Loucy (cell line): Measurements from ENCODE around the gene HOXD4.

ENCODE experiments used
- H2AFZ ChIP-seq: fragments of 200-600 bp; sonication (generic); 2 replicates; pipeline ENCODE4 v1.6.0; 2016; ENCODE audit warnings: antibody characterized with exemption, mild to moderate bottlenecking, low read length, moderate library complexity
- H3F3A ChIP-seq: fragments of 200-600 bp; 2 replicates; pipeline ENCODE4 v1.6.0; 2016; ENCODE audit warnings: antibody characterized with exemption, low read depth, mild to moderate bottlenecking
- H3K27me3 ChIP-seq: fragments of 200-600 bp; sonication (generic); 2 replicates; pipeline ENCODE4 v1.6.1; 2014; ENCODE audit warnings: low read length, mild to moderate bottlenecking; ENCODE audit not compliant: insufficient read depth, poor library complexity, severe bottlenecking
- H3K36me3 ChIP-seq: fragments of 200-600 bp; sonication (generic); 2 replicates; pipeline ENCODE4 v1.6.1; 2016; ENCODE audit warnings: low read length; ENCODE audit not compliant: insufficient read depth
- H3K4me1 ChIP-seq: fragments of 200-600 bp; sonication (generic); 2 replicates; pipeline ENCODE4 v1.5.1; 2014; ENCODE audit warnings: low read length, mild to moderate bottlenecking; ENCODE audit not compliant: insufficient read depth, poor library complexity, severe bottlenecking
- H3K4me2 ChIP-seq: fragments of 200-600 bp; sonication (generic); 2 replicates; pipeline ENCODE4 v1.6.0; 2014; ENCODE audit warnings: antibody characterized with exemption, low read length, low read depth, mild to moderate bottlenecking; ENCODE audit not compliant: poor library complexity, severe bottlenecking
- H3K4me3 ChIP-seq: fragments of 200-600 bp; sonication (generic); 2 replicates; pipeline ENCODE4 v1.5.1; 2014; ENCODE audit warnings: low read length, mild to moderate bottlenecking, mixed read lengths; ENCODE audit not compliant: poor library complexity, severe bottlenecking
- H3K79me2 ChIP-seq: fragments of 200-600 bp; sonication (generic); 2 replicates; pipeline ENCODE4 v1.6.1; 2014; ENCODE audit warnings: low read length; ENCODE audit not compliant: insufficient read depth
- H3K9ac ChIP-seq: fragments of 200-600 bp; sonication (generic); 2 replicates; pipeline ENCODE4 v1.6.0; 2014; ENCODE audit warnings: mild to moderate bottlenecking, low read depth, low read length, moderate library complexity; ENCODE audit not compliant: poor library complexity, severe bottlenecking
- H3K9me2 ChIP-seq: fragments of 200-600 bp; sonication (generic); replicated peaks from 2 replicates; pipeline ENCODE4 v1.6.1; 2016; ENCODE audit warnings: low read depth, low read length, mixed read lengths
- H3K9me3 ChIP-seq: fragments of 200-600 bp; sonication (generic); 2 replicates; pipeline ENCODE4 v1.6.1; 2014; ENCODE audit warnings: mild to moderate bottlenecking, antibody characterized with exemption, low read length, low read depth; ENCODE audit not compliant: insufficient read depth
- H4K20me1 ChIP-seq: fragments of 200-600 bp; sonication (generic); 2 replicates; pipeline ENCODE4 v1.6.0; 2014; ENCODE audit warnings: antibody characterized with exemption, low read length, mild to moderate bottlenecking; ENCODE audit not compliant: insufficient read depth, poor library complexity, severe bottlenecking
- EZH2phosphoT487 ChIP-seq: fragments of 200-600 bp; IDR thresholded peaks from 2 replicates; pipeline ENCODE4 v1.6.1; 2018; ENCODE audit warnings: antibody characterized with exemption, mild to moderate bottlenecking, moderate library complexity, borderline replicate concordance
- TF ChIP-seq, protein P1 (sequence below): fragments of 200-600 bp; sonication (generic); conservative IDR thresholded peaks from 2 replicates; pipeline ENCODE4 v1.5.1; 2014; ENCODE audit warnings: mild to moderate bottlenecking, antibody characterized with exemption, low read length

HOXD4 gene

GRCh38 chr2:176115883-176116813 is 35.2 kb upstream of the HOXD4 start, which contains the start of gene HOXD10:
Gene HOXD10 (plus strand): TSS chr2:176116778. CDS start chr2:176116834, 56 bp downstream.
- Histone ChIP-seq H4K20me1 (no peaks in the 10 kb centered on the region), H3K79me2 (no peaks in the 10 kb centered on the region), H3F3A (0 out of 2 replicates have a peak, but pooled peaks cover 4% of the 10 kb centered on the region), H3K36me3 (no peaks in the 10 kb centered on the region), H3K9me2 (no peaks in the 10 kb centered on the region), H3K27me3 (peaks cover 77% of the 10 kb centered on the region), H2AFZ (no peak within 1 kb of the TSS), H3K4me3 (no peak within 1 kb of the TSS), H3K9ac (no peak within 1 kb of the TSS), H3K4me2 (no peak within 1 kb of the TSS), H3K4me1 (peaks cover 10% of the 10 kb centered on the region), H3K9me3 (no peaks in the 10 kb centered on the region)
- TF ChIP-seq, protein P1, sequence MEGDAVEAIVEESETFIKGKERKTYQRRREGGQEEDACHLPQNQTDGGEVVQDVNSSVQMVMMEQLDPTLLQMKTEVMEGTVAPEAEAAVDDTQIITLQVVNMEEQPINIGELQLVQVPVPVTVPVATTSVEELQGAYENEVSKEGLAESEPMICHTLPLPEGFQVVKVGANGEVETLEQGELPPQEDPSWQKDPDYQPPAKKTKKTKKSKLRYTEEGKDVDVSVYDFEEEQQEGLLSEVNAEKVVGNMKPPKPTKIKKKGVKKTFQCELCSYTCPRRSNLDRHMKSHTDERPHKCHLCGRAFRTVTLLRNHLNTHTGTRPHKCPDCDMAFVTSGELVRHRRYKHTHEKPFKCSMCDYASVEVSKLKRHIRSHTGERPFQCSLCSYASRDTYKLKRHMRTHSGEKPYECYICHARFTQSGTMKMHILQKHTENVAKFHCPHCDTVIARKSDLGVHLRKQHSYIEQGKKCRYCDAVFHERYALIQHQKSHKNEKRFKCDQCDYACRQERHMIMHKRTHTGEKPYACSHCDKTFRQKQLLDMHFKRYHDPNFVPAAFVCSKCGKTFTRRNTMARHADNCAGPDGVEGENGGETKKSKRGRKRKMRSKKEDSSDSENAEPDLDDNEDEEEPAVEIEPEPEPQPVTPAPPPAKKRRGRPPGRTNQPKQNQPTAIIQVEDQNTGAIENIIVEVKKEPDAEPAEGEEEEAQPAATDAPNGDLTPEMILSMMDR = no peak
- no peak for TF ChIP-seq EZH2phosphoT487

GRCh38 chr2:176117162-176117822 is 34.1 kb upstream of the HOXD4 start:
- Histone ChIP-seq H3K27me3 (peaks cover 72% of the 10 kb centered on the region), H3K9me3 (no peaks in the 10 kb centered on the region), H3K9ac (no peak overlapping the region), H3K36me3 (no peaks in the 10 kb centered on the region), H3K4me3 (no peak overlapping the region), H3F3A (0 out of 2 replicates have a peak, but pooled peaks cover 4% of the 10 kb centered on the region), H3K4me2 (no peak overlapping the region), H3K4me1 (peaks cover 10% of the 10 kb centered on the region), H3K9me2 (no peaks in the 10 kb centered on the region), H4K20me1 (no peaks in the 10 kb centered on the region), H3K79me2 (no peaks in the 10 kb centered on the region), H2AFZ (no peak overlapping the region)
- no peak for TF ChIP-seq EZH2phosphoT487
- TF ChIP-seq, protein P1 = no peak

DNA sequence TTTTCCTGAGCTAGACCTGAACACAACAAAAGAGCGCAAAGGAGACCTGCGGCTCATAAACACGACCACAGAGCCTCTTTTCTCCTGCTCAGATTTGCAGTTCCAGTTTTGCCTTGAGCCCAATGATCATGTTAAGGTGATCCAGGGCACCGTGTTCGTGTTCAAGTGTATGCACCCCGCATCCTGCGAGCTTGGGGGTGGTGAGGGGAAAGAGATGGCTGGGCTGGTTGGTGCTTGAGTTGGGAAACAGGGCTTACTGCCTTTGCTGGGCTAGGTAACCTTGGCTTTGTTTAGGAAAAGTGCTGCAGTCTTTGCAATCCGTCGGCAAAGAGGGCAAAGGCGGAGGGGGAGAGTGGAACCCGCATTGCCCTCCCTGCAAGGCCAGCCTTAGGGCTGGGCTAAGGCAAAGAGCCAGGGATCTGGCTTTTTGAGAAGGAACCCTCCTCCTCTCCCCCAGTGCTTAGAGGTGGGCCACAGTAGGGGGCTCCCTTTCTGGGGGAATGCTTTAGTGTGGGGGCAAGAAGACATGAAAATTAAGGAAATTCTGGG is 33.5 kb upstream of the HOXD4 start:
- TF ChIP-seq EZH2phosphoT487 = no peak
- TF ChIP-seq, protein P1 = no peak
- Histone ChIP-seq H3K27me3 (peaks cover 66% of the 10 kb centered on the region), H3K9me3 (no peaks in the 10 kb centered on the region), H4K20me1 (no peaks in the 10 kb centered on the region), H3K4me2 (no peak overlapping the region), H3F3A (0 out of 2 replicates have a peak, but pooled peaks cover 4% of the 10 kb centered on the region), H3K36me3 (no peaks in the 10 kb centered on the region), H3K4me1 (peaks cover 10% of the 10 kb centered on the region), H2AFZ (no peak overlapping the region), H3K4me3 (no peak overlapping the region), H3K79me2 (no peaks in the 10 kb centered on the region), H3K9me2 (no peaks in the 10 kb centered on the region), H3K9ac (no peak overlapping the region)
